Measurements from ENCODE around the gene EXOC6.
"Not testable (repeated sequence)": the region's sequence is repeated elsewhere in the genome, so short reads cannot be mapped to it uniquely, and the experiment has no call there.

Gene EXOC6

GRCh38 chr10:92890471-92890870 is 42.2 kb downstream of the EXOC6 start:
- no peak for DNase-seq

DNA sequence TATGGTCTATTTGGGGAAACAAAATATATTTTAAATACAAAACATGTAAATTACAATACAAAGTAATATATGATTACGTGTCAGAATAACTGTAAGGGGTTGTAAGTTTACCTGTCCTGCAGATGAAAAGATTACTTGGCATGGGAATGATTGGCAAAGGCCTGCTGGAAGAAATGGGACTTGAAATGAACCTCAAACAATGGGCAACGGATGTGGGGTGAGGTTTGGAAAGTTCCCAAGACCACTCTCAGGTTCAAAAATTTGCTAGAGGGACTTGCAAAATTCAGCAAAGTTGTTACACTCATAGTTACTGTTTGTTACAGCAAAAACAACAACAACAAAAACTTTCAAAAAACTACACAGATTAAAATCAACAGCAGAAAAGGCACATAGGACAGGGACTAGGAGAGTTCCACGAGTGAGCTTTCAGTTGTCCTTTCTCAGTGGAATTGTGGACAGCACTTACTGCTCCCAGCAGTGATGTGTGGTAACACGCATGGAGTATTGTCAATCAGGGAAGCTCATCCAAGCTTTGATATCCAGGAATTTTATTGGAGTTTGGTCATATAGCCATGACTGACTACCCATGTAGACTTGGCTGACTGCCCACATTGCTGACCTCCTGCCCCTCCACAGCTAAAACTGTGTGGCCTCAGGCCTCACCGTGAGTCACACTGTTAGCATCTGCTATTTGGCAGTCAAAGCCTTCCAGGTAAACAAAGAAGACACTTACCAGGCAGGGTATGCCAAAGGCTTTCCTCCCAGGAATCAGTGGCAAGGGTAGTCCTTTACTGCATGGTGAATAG is 43.8 kb downstream of the EXOC6 start:
- DNase-seq: no peak

DNA sequence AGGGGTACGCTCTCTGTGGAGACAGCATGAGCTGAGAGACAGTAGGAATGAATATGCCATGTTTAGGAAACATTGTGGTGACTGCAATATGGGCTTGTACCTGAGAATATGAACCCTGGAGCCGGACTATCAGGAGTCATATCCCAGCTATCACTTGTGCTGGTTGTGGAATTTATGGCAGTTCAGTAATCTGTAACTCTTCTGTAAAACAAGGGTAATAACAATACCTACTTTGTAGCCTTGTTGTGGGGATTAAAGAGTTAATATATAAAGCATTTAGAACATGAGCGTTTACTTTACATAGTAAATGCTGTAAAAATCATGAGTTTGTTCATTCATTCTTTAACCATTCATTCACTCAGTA is 44.4 kb downstream of the EXOC6 start:
- no peak for DNase-seq

- DNase-seq: no peak
Measured at GRCh38 chr10:92894081-92894655, 45.8 kb downstream of the EXOC6 start.

GRCh38 chr10:92897916-92898315 is 49.6 kb downstream of the EXOC6 start:
- no peak for DNase-seq

GRCh38 chr10:92901819-92902251 is 53.5 kb downstream of the EXOC6 start:
- no peak for DNase-seq

DNA sequence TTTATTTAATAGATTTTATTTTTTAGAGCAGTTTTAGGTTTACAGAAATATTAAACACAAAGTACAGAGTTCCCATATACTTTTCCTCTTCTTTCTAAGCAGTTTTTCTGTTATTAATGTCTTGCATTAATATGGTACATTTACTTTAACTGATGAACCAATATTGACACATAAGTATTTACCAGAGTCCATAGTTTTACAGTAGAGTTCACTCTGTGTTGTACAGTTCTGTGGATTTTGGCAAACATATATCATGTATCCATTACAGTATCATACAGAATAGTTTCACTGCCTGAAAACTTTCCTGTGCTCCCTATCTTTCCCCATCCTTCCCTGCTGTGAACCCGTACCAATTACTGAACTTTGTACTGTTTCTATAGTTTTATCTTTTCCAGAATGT is 55.3 kb downstream of the EXOC6 start:
- no peak for DNase-seq

- DNase-seq: no peak
Measured at GRCh38 chr10:92907280-92907679, 59.0 kb downstream of the EXOC6 start.

- not testable (repeated sequence) for DNase-seq
Measured at GRCh38 chr10:92912631-92913030, 64.3 kb downstream of the EXOC6 start.

DNA sequence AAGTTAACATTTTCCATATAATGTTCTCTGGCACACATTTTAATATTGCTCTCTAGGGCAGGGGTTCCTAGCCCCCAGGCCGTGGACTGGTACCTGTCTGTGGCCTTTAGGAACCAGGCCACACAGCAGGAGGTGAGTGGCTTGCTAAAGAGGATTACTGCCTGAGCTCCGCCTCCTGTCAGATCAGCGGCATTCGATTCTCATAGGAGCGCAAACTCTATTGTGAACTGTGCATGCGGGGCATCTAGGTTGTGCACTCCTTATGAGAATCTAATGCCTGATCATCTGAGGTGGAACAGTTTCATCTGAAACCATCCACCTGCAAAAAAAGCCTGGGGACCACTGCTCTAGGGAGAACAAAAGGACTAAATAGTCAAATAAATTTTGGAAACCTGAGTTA is 65.7 kb downstream of the EXOC6 start:
- DNase-seq: no peak

- peak; percentile 14 for DNase-seq
Measured at GRCh38 chr10:92914478-92915325, 66.4 kb downstream of the EXOC6 start.

DNA sequence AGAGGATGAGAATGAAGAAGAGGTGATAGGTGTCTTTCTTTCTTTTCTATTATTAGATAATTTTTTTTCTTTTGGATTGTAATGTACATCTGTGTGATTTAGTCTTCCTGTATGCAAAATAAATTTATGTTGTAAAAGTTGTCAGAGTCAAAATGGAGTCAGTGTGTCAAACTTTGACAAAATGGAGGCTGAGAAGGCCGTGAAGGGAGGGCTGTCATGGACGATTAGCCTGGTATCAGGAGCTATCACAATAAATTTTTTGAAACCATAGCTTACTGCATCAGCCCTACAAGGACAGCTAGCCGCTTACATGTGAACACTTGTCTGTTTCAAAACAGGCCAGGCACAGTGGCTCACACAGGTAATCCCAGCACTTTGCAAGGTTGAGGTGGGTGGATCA is 67.6 kb downstream of the EXOC6 start:
- no peak for DNase-seq

- no peak for DNase-seq
Measured at GRCh38 chr10:92916433-92916832, 68.1 kb downstream of the EXOC6 start.

DNA sequence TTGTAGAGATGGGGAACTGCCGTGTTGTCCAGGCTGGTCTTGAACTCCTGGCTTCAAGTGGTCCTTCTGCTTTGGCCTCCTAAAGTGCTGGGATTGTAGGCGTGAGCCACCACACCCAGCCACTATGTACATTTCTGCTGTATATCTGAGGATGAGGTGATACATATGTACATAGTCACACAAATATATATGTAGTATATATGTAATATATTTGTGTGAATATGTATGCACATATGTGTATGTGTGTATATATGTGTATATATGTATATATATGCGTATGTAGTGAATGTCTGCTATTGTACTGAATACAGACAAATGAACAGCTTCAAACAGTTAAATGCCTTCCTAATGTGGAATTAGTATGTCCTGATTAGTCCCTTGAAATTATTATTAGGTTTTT is 70.3 kb downstream of the EXOC6 start:
- no peak for DNase-seq

- no peak for DNase-seq
Measured at GRCh38 chr10:92920866-92921265, 72.5 kb downstream of the EXOC6 start.

DNA sequence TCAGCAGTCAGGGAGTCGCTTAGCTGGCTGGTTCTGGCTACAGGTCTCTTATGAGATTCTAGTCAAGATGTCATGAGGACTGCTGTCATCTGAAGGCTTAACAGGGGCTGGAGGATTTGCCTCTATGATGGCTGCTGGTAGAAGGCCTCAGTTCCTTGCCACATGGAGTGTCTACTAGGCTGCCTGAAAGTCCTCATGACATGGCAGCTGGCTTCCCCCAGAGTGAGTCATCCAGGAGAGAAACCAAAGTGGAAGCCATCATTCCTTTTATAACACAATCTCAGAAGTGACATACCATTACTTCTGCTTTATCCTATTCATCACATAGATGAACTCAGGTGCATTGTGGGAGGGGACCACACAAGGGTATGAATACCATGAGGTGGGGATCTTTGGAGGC is 75.1 kb downstream of the EXOC6 start:
- DNase-seq: no peak

DNA sequence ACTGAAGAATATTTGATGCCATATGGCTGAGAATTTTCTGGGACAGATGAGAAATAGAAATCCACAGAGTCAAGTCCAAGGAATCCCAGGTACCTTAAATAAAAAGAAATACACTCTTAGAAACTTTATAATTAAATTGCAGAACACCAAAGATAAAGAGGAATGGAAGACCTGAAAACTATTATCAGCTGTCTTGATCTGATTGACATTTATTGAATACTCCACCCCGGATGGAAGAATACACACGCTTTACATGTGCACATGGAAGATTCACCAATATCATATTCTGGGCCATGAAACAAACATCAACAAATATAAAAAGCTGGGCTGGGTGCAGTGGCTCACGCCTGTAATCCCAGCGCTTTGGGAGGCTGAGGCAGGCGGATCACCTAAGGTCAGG is 81.6 kb downstream of the EXOC6 start:
- DNase-seq: no peak

GRCh38 chr10:92931597-92931996 is 83.3 kb downstream of the EXOC6 start:
- no peak for DNase-seq

DNA sequence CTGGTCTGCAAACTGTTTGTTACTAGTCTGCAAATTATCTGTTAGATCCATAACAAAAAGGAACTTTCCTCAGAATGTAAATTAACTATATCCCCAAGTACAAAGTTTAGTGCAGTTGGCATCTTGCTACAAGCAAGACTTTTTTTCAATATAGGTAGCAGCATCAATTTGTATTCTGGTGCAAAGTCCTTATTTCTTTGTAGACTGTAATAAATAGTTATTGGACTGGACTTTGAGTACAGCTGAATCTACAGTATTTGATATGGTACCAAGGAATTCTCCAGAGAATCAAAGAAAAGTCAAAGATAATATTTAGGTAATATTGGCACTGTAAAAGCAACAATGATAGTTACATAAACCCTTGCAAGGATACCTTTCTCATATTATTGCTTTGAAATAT is 89.6 kb downstream of the EXOC6 start:
- DNase-seq: no peak

DNA sequence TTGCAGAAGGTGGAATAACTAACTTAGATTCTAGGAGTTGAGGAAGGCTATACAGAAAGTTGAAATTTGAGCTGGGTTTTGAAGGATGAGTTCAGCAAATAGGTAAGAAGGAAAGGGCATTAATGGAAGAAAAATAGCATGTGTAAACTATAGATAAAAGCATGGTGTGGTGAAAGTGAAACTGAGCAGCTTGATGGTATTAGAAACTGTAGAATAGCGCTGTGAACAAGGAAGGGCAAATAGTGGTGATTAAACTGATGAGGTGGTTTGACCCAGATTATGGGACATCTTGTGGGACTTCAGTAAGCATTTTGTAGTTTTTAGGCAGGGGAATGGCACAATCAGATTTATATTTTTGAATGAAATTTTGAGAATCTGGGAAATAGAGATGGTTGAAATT is 90.5 kb downstream of the EXOC6 start:
- DNase-seq: no peak

- DNase-seq: no peak
Measured at GRCh38 chr10:92942226-92942625, 93.9 kb downstream of the EXOC6 start.

- no peak for DNase-seq
Measured at GRCh38 chr10:92946491-92946890, 98.2 kb downstream of the EXOC6 start.

DNA sequence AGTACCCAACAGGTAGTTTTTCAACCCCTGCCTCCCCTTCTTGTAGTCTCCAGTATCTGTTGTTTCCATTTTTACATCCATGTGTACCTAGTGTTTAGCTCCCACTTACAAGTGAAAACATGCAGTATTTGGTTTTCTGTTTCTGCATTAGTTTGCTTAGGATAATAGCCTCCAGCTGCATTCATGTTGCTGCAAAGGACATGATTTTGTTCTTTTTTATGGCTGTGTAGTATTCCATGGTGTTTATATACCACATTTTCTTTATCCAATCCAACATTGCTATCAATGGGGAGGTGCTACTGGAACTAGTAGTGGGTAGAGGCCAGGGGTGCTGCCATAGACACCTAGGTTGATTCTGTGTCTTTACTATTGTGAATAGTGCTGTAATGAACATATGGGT is 104.3 kb downstream of the EXOC6 start:
- not testable (repeated sequence) for DNase-seq
